Thoracic aorta (tissue), 2 donors: ENCODE data around the gene EFNA1. TPM values are rescaled to one million over a fixed set of nuclear protein-coding genes. Genes with fewer than 3 reads are reported as not detected.

Experiments used
- ATAC-seq: fragments of 150-250 bp; one replicate; pipeline ENCODE4 v1.8.0; 2017; ENCODE audit warnings: low read depth; ENCODE audit not compliant: insufficient number of reproducible peaks, low FRiP score
- DNase-seq: peaks from one replicate; pipeline ENCODE4 v3.0.0-alpha.2; 2020; ENCODE audit warnings: low spot score
- H3K27ac ChIP-seq, 2 donors: fragments of 200-600 bp; sonication (generic); 1 replicate in 1 of 2; 2 replicates in 1 of 2; pipeline ENCODE4 v1.5.1; 2016; ENCODE audit warnings: mild to moderate bottlenecking in 2 of 2, moderate library complexity in 2 of 2
- H3K27me3 ChIP-seq: fragments of 200-600 bp; sonication (generic); replicated peaks from 2 replicates; pipeline ENCODE4 v1.6.0; 2016; ENCODE audit warnings: mild to moderate bottlenecking; ENCODE audit not compliant: insufficient read depth
- H3K36me3 ChIP-seq: fragments of 200-600 bp; sonication (generic); one replicate; pipeline ENCODE4 v1.5.1; 2016
- H3K4me1 ChIP-seq, 2 donors: fragments of 200-600 bp; sonication (generic); 1 replicate in 1 of 2; 2 replicates in 1 of 2; pipeline versions ENCODE4 v1.5.1 to v1.6.0; 2016; ENCODE audit warnings: low read depth in 2 of 2, mild to moderate bottlenecking in 1 of 2; ENCODE audit not compliant: control insufficient read depth in 1 of 2
- H3K4me3 ChIP-seq: fragments of 200-600 bp; sonication (generic); 2 replicates; pipeline ENCODE4 v1.5.1; 2016; ENCODE audit warnings: mild to moderate bottlenecking
- H3K9me3 ChIP-seq: fragments of 200-600 bp; sonication (generic); 2 replicates; pipeline ENCODE4 v1.5.1; 2016
- CTCF ChIP-seq: fragments of 200-600 bp; sonication (generic); IDR thresholded peaks from one replicate; pipeline ENCODE4 v1.5.1; 2019; ENCODE audit warnings: antibody characterized with exemption
- total RNA-seq, 2 donors: library from RNA; depleted of rRNA; stranded (reverse); fragments of >200 nt; gene quantifications; one replicate each; pipeline versions ENCODE4 v1.1.0 to v1.2.3, GENCODE V29; 2016

Gene EFNA1
- total RNA-seq, 2 donors from 2014 or later, result 4.6 to 15.4 TPM

- no peak for TF ChIP-seq CTCF
- peaks cover 10 to 29% of the 10 kb centered on the region in 2 donors for H3K4me1 ChIP-seq
- no peak overlapping the region for H3K4me3 ChIP-seq
- H3K9me3 ChIP-seq, result no peaks in the 10 kb centered on the region
- no peak for ATAC-seq
- DNase-seq, result no peak
- H3K36me3 ChIP-seq, result no peaks in the 10 kb centered on the region
- H3K27me3 ChIP-seq, result peaks cover 4% of the 10 kb centered on the region
- H3K27ac ChIP-seq, result no peak overlapping the region
Observed at GRCh38 chr1:155086856-155087535, 40.7 kb upstream of the EFNA1 start.

- Histone ChIP-seq H3K9me3 (no peaks in the 10 kb centered on the region), H3K27me3 (no peaks in the 10 kb centered on the region), H3K36me3 (no peaks in the 10 kb centered on the region), H3K4me3 (no peak overlapping the region), H3K4me1 (peaks cover 3 to 21% of the 10 kb centered on the region in 2 donors), H3K27ac (no peak overlapping the region)
- TF ChIP-seq CTCF, result peak; percentile 99
- no peak for DNase-seq
- no peak for ATAC-seq
Observed at GRCh38 chr1:155091071-155092051, 36.3 kb upstream of the EFNA1 start.

GRCh38 chr1:155092131-155092530 lies 35.5 kb upstream of the EFNA1 start:
- no peak for TF ChIP-seq CTCF
- H3K27me3 ChIP-seq, result no peaks in the 10 kb centered on the region
- H3K4me1 ChIP-seq, result peaks cover 3 to 21% of the 10 kb centered on the region in 2 donors
- no peaks in the 10 kb centered on the region for H3K36me3 ChIP-seq
- H3K4me3 ChIP-seq, result no peak overlapping the region
- H3K27ac ChIP-seq, result no peak overlapping the region
- ATAC-seq, result no peak
- no peaks in the 10 kb centered on the region for H3K9me3 ChIP-seq
- DNase-seq, result no peak

- DNase-seq (no peak), ATAC-seq (no peak)
- no peak for TF ChIP-seq CTCF
- Histone ChIP-seq H3K27ac (no peak overlapping the region), H3K27me3 (no peaks in the 10 kb centered on the region), H3K9me3 (no peaks in the 10 kb centered on the region), H3K4me3 (no peak overlapping the region), H3K36me3 (no peaks in the 10 kb centered on the region), H3K4me1 (peaks cover 3 to 21% of the 10 kb centered on the region in 2 donors)
Observed at GRCh38 chr1:155092641-155093040, 35.0 kb upstream of the EFNA1 start.

- Histone ChIP-seq H3K27me3 (no peaks in the 10 kb centered on the region), H3K4me1 (peaks cover 3 to 21% of the 10 kb centered on the region in 2 donors), H3K4me3 (peak overlapping the region; percentile 24), H3K27ac (peak overlapping the region in 1 of 2 donors; percentile 34), H3K36me3 (no peaks in the 10 kb centered on the region), H3K9me3 (no peaks in the 10 kb centered on the region)
- no peak for TF ChIP-seq CTCF
- no peak for DNase-seq
- no peak for ATAC-seq
Observed at GRCh38 chr1:155093911-155094621, 33.6 kb upstream of the EFNA1 start.
